DMS153 treated with DMSO at 0.1 percent for 48 hours (cell line): ENCODE results near the gene CD69.

ENCODE experiments used
- DNase-seq: peaks from one replicate; lab custom pipeline; 2025; ENCODE audit not compliant: unreplicated experiment; lab: John Stamatoyannopoulos, UW

Gene CD69

DNA sequence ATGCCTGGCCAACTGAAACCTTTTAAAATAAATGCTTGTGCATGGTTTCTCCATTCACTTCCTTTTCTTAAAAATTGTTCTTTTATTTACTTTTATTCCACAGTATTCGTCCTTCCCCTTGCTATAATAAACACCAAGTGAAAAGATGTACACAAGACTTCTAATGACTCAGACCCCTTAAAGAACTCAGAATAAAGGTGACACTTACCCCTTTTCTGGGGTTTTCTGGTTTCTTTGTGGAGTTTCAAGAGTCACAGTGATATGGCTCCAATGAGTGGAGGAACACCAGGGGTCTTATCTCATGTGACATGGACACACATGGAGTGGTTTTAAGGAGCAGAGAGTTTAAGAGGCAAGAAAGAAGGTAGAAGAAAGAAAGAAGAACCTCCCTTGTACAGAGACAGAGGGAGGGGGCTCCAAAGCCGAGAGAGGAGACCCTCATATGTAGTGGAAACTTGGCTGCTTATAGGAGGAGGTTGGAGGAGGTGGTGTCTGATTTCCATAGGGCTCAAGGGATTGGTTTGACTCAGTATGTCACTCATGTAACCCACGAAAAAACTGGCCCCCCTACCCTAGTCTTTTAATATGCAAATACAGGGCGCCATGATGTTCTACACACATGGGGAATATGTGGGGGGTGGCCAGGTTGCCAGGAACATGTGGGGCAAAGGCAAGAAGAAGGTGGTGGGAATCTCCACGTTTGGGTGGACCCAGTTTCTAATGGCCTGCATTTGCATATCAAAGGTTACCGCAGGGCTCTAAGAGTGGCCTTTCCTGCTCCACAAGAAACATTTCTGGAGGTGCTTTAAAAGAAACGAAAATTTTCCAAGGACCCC, 22.1 kb upstream of the CD69 start:
- DNase-seq, result no peak

DNA sequence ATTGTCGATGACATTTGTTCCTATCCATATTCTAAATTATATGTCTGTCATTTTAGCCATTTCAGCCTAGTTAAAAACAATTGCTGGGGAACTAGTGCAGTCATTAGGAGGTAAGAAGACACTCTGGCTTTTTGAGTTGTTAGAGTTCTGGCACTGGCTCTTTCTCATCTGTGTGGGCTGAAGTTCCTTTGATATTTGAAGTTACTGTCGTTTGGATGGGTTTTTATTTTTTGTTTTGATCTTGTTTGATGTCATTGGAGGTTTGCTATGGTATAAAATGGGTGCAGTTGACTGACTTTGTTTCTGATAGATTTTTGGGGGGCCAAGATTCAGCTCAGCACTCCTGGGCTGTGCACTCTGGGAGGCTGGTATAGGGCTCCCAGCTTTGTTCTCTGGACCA, 20.7 kb upstream of the CD69 start:
- DNase-seq, result no peak

DNA sequence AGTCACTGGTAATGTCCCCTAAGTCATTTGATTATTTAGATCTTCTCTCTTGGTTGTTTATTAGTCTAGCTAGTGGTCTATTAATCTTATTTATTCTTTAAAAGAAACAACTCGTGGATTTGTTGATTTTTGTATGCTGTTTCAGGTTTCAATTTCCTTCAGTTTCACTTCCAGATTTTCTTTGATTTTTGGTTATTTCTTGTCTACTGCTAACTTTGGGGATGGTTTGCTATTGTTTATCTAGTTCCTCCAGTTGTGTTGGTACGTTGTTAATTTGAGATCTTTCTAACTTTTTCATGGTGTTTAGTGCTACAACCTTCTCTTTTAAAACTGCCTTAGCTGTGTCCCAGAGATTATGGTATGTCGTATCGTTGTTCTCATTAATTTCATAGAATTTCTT, 18.5 kb upstream of the CD69 start:
- DNase-seq, result no peak

DNA sequence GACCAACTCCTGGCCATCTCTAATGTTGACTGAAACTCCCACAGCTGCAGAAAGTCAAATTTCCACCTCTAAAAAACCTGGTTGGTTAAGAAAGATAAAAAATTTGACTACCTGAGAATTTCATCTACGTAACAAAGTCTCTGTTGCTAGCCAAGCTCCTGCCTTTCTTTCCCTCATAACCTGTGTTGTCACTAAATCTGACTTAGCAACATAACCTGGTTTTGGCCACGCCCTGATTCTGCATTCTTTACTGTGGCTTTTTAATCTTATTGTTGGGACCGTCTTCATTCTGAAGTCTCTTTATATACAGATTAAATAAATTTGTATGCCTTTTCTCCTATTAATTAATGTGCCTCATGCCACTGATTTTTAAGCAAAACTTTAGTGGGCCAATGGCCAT, 16.1 kb upstream of the CD69 start:
- DNase-seq, result no peak

DNA sequence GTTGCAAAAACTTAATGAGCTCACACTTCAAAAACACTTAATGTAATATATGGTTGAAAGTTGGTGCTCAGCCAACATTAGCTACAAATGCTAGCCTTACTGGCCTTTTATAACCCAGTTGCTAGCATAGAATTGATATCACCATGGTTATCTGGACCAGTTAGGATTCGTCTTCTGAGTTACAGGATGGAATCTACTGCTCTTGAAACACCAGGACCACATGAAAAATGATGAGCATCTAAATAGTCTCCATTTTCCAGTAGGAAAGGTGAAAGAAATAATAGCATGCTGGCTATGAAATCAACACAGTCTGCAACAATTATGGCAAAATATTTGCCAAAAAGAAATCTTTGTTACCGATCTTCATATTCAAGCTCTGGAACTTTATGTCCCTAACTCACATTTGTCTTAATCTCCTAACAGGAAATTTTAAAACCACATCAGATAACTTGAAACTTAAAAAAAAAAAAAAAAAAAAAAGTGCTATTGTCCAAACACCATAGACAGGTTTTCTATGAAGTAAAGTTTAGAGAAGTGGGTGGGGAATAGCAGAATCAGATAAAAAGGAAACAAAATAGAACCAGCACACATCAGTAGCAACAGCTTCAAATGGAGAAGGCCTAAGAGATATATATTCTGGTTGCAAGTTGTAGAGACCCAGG, 12.6 kb upstream of the CD69 start:
- DNase-seq, result no peak

DNA sequence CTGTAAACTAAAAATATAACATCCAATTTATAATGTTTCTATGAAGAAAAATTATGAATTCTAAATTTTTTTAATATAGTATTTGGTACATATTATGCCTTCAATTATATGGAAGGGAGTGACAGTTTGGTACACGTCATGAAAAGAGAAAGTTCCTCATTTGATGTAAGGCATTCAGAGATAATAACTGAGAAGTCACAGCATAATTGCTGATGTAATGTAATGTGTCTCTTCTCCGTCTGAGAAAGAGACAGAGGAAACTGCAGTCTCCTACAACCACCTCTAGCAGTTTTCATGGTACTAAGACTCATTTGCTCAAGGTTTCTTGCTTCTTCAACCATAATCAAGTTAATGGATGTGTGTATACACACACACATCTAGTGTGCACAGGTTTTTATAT, 2.3 kb upstream of the CD69 start:
- no peak for DNase-seq

DNA sequence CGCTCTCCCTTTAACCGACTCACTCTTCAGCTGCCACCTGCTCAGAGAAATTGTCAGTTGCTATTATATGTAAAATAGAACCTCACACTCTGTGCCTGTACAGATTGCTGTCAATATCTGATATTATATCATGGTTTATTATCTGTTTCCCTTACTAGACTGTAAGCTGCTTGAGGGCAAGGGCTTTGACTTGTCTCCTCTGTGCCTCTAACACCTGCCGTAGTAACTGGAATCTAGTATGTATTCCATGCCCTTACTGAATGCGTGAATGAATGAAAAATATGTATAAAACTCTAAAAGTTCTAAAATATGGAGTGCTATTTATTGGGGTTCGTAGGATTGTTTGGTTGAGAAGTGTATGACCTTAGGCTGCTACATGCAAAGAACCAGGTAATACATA, 1.7 kb upstream of the CD69 start:
- DNase-seq, result no peak

DNA sequence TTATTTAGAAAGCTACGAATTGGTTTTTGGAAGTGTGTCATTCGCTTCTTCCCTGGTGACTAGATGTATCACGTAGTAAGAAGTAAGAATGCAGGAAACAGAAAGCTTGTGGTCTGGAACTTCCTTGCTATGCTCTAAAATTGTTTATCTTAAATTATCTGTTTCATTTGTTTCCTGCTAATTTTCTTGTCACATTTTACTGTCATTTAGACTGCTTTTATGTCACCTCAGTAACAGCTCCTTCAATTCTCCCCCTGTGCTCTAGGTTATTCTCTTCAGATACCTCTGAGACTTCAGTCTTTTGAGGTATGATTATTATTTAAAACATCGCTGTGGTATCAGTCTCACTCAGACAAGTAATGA, 699 bp upstream of the CD69 start:
- DNase-seq, result no peak

DNA sequence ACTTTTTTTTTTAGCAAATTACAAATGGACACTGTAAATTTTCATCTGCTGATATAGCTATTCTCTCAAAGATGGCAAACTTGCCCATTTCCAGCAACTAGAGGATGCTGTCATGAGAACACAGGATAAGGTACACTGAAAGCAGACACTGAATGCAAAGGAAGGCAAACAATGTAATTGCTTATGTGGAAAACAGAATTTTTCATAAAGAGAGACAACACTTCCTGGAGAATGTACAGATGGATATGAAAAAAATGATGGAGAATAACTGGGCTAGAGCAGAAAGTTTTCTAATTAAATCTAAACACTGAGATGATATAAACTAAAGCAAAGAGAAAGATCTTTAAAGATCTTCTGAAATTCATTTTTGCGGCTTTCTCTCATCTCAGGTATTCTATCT, 581 bp downstream of the CD69 start:
- DNase-seq, result no peak

DNA sequence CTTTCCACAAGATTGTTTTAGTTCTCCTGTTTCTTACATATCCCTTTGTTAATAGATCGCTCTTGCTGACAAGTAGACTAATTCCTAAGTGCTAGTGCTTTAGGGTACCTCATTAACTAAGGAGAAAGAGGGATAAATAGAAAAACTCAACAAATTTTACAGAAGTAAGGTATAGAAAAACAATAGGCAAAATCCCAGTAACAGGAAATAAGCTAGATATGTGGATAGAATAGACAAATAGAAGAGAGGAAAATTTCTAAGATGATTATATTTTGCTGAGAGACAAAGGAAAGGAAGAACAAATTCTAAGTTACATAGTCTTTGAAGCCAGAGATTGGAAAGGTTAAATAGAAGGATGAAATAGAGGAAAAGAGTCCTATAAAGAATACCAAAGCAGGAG, 1.0 kb downstream of the CD69 start:
- DNase-seq, result no peak

DNA sequence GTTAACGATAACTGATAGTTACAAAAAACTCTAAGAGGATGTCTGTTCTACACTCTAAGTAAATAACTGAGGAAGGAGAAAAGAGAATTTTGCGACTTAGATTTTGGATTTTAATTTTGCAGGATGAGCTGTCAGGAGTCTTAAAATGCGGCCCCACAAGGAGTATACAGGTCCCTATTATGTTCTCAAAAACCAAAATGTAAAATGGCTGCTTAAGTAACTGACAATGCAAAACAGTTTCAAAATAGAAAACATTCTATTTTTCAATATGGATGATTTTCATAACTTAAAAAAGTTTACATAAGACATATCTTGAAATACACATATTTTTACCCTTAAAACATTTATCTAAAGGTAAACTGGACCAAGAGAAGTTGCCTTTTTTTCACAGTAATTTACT, 2.6 kb downstream of the CD69 start:
- DNase-seq, result no peak

DNA sequence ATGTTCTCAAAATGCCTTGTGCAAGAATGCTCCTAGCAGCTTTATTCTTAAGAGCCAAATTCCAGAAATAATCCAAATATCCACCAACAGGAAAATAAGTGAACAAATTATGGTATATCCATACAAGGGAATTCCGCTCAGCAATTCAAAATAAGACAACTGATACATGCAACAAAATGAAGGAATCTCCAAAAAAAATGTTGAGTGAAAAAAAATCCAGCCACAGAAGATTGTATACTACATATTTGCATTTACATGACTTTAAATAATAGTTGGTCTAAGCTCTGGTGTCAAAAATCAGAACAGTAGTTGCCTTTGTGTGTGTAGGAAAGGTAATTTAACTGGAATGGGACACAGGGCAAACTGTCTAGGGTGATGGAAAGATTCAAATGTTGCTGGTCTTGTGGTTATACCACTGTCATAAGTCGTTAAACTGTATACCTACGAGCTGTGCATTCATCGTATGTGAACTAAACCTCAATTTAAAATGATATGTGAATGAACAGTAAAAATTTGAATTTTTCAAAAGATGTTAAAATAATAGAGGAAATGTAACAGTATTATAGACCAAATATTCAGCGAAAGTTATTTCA, 3.2 kb downstream of the CD69 start:
- no peak for DNase-seq

DNA sequence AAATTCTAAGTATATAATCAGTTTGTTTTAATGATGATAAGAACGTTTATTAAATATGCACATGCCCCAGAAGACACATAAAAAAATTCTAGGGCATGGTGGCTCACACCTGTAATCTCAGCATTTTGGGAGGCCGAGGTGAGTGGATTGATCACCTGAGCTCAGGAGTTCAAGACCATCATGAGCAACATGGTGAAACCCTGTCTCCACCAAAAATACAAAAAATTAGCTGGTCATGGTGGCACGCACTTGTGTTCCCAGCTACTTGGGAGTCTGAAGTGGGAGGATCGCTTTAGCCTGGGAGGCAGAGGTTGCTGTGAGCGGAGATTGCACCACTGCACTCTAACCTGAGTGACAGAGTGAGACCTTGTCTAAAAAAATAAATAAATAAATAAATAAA, 4.0 kb downstream of the CD69 start:
- DNase-seq, result no peak

DNA sequence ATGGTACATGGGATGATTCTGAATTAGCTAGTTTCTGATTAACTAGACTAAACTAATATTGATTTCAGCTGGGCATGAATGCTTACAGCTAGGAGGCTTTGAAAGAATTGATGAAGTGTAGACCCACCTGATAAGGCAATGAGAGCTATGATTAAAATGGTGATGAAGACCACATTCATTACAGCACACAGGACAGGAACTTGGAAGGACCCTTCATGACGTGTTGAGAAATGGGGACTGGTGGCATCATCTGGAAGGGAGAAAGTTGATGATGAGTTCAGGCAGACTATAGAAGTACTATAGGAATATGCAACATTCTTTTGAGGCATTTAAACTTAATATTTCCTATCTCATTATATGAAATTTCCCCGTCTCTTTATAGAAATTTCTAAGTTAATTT, 4.5 kb downstream of the CD69 start:
- DNase-seq, result no peak

DNA sequence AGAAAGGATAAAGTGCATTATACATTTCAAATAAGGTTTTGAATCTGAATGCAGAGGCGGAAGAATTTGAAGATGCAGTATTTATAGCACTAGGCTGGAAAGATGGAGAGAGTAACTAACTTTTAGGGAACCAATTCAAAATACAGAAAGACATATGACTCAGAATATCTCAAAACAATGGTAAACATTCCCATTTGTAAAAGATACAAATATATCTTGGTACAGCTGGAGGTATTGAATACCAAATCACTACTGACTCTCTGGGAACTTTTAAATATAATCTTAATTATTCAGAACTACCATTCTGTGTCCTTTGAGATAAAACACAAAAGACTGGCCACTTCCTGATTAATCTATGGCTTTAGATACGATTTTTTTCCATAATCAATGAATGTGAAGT, 5.1 kb downstream of the CD69 start:
- DNase-seq, result no peak

DNA sequence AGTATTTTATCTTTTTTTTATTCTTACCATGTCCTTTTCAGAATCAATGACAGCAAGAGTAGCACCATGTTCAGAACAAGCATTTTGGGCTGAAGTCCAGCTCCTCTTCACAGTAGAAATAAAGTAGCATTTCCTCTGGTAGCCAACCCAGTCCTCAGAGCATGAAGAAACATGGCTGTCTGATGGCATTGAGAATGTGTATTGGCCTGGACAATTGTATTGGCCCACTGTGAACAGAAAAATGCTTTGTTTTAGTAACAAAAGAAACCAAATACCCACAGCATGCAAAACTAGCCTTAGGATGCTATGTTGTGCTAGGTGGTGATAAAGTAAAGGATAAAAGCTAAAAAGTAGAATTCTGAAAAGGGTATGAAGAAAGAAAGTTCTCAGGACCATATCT, 5.7 kb downstream of the CD69 start:
- no peak for DNase-seq

DNA sequence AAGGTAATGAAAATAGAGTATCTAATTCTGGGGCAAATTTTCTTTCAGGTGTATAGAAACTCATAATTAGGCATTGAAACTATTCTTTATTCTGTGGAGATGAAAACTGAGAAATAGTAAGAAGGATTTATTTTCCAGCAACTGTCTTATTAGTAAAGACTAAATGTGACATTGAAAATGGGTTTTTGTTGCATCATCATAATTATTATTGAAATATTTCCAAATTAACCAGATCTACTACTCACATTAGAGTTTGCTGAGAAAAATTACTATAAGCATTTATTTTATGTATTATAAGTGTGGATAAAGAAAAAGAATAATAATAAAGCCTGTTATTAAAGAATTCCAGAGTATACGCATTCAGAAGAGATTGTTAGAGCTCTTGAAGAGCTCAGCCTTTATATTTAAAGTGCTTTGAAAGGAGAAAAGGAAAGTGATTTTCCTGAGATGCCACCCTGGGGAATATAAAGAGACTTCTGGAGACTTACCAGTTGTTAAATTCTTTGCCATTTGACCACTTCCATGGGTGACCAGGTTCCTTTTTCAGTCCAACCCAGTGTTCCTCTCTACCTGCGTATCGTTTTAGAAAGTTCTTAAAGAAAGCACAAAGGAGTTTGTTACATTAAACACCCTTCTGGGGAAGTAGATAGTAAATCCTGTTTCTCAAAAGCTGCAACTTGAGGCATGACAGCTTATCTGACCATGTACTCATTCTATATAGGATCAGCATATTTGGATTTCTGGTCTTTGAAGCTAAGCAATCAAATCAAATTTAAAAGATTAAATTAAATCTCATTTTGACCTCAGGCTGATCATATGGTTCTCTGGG, 6.4 kb downstream of the CD69 start:
- DNase-seq, result no peak

DNA sequence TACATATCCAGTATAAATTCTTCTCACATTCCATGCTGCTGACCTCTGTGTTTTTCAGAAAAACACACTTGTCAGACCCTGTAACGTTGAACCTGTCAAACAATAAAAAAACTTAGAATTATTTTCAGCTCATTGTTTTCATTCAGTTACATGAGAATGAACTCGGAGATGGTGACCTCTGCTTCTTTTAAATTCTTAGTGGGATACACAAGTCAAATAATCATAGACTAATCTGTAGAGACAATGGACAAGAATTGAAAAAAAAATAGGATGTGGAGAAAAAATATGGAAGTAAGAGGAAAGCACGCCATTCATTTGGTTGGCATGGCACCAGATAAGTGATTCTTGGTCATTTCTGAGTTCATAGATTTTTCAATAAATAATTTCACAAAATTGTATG, 7.2 kb downstream of the CD69 start:
- no peak for DNase-seq

DNA sequence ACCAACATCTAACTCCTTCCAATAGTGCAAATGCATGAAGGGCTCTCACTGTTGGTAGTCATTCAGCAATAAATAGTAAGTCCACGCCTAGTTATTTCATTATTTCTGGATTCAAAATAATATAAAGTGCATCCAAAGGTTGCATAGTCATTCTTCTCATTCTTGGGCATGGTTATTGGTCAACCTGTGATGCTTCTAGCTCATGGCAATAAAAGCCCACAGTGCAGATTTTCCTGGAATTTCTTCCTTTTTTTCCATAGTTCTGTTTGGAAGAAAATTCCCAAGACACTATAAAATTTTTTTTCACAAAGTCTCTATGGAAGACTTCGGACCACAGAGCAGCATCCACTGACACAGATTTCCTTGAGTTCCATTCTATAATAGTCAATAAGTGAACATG, 7.6 kb downstream of the CD69 start:
- DNase-seq, result no peak

DNA sequence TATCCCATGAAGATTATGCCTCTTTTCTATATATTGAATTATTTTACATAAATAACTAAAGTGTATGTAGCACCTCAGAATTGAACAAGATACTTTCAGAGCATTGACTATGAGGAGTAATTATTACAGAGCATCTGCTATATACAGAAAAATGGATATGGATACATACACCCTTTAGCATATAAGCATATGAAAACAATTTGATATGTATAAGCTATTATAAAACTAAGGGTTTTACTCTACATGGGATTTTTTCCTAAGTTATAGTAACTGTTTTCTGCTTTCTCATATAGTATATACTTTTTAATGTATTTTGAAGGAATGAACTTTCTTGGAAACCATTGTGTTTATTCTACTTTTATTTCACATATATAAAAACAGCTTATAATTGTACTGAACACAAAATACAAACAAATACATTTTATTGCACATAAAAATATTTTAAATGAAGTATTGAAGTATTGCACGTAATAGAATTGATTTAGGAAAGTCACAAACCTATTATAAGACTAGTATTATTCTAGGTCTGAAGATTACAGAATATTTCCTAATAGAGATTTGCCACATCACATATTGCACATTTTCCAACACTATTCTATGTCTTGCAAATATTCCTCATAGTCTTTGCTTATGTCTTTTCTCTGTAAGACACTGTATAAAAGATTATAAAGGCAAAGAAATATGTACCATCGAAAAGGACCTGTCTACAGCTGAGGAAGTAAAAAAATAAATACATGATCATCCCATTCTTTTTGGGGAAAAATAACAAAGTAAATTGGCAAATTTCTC, 8.4 kb downstream of the CD69 start:
- no peak for DNase-seq
